Naive B cell (primary cell): Measurements from ENCODE around the gene ZNF428. TPM values are rescaled to one million over a fixed set of nuclear protein-coding genes. Genes with fewer than 3 reads are reported as not detected.

Experiments used
- polyA plus RNA-seq, 6 donors: library from polyadenylated mRNA; unstranded; fragments of 300-500 nt; fragmentation: Illumina TruSeq; gene quantifications; one replicate each; pipeline ENCODE4 v1.2.3, GENCODE V29; 2021; ENCODE audit warnings: low read depth in 6 of 6

Gene ZNF428
- polyA plus RNA-seq, 6 donors from 2014 or later, result 8.2 to 18.4 (median 11.1) TPM

Other genes starting within 250 kb of the ZNF428 start
- not detected for gene TEX101, start 204.7 kb downstream of the ZNF428 start, polyA plus RNA-seq
- under 1 TPM in 4 of 6 donors, not detected in 2; 0.24 to 0.90 (median 0.45) TPM for gene LYPD3, start 154.0 kb downstream of the ZNF428 start, polyA plus RNA-seq
- 1 to 10 TPM in 5 of 6 donors, under 1 TPM in 1; 0.26 to 4.2 (median 2.5) TPM for gene PHLDB3, start 114.9 kb downstream of the ZNF428 start, polyA plus RNA-seq
- gene ETHE1, start 92.4 kb downstream of the ZNF428 start, polyA plus RNA-seq, result 10 to 100 TPM; 15.5 to 30.7 (median 24.0) TPM
- 1 to 10 TPM in 4 of 6 donors, under 1 TPM in 2; 0.39 to 2.2 (median 1.6) TPM for gene ZNF575, start 86.4 kb downstream of the ZNF428 start, polyA plus RNA-seq
- 10 to 100 TPM; 24.4 to 32.4 (median 29.6) TPM for gene XRCC1, start 44.1 kb downstream of the ZNF428 start, polyA plus RNA-seq
- 1 to 10 TPM in 5 of 6 donors, not detected in 1; 1.1 to 2.6 (median 2.0) TPM for gene PINLYP, start 43.8 kb downstream of the ZNF428 start, polyA plus RNA-seq
- gene IRGQ, start 23.5 kb downstream of the ZNF428 start, polyA plus RNA-seq, result 1 to 10 TPM in 4 of 6 donors, under 1 TPM in 1, not detected in 1; 0.93 to 2.4 (median 1.3) TPM
- gene ZNF576, start 23.0 kb downstream of the ZNF428 start, polyA plus RNA-seq, result 10 to 100 TPM in 3 of 6 donors, 1 to 10 TPM in 3; 2.3 to 13.6 (median 10.1) TPM
- under 1 TPM in 3 of 6 donors, not detected in 3; 0.24 to 0.73 (median 0.25) TPM for gene SRRM5, start 7.5 kb downstream of the ZNF428 start, polyA plus RNA-seq
- under 1 TPM in 4 of 6 donors, not detected in 2; 0.12 to 0.22 (median 0.19) TPM for gene CADM4, start 20.2 kb upstream of the ZNF428 start, polyA plus RNA-seq
- 1 to 10 TPM in 1 of 6 donors, under 1 TPM in 4, not detected in 1; 0.37 to 1.1 (median 0.84) TPM for gene PLAUR, start 50.5 kb upstream of the ZNF428 start, polyA plus RNA-seq
- gene IRGC, start 96.4 kb upstream of the ZNF428 start, polyA plus RNA-seq, result not detected
- 10 to 100 TPM in 2 of 6 donors, 1 to 10 TPM in 4; 2.7 to 13.0 (median 8.2) TPM for gene SMG9, start 135.3 kb upstream of the ZNF428 start, polyA plus RNA-seq
- 10 to 100 TPM in 4 of 6 donors, 1 to 10 TPM in 2; 9.7 to 17.2 (median 10.3) TPM for gene KCNN4, start 161.3 kb upstream of the ZNF428 start, polyA plus RNA-seq
- under 1 TPM in 2 of 6 donors, not detected in 4; 0.28 to 0.65 TPM for gene LYPD5, start 182.8 kb upstream of the ZNF428 start, polyA plus RNA-seq
- 1 to 10 TPM in 5 of 6 donors, not detected in 1; 2.0 to 6.4 (median 5.5) TPM for gene ZNF283, start 207.7 kb upstream of the ZNF428 start, polyA plus RNA-seq